ENCODE measurements around the gene TMEM63A.
"Not testable (repeated sequence)": the region's sequence is repeated elsewhere in the genome, so short reads cannot be mapped to it uniquely, and the experiment has no call there.

The TMEM63A gene

GRCh38 chr1:225881959-225882693 lies at the start of gene TMEM63A:
Gene TMEM63A (minus strand): TSS chr1:225882380. CDS start chr1:225877580, 4,800 bp downstream.
- DNase-seq (ENCODE audit: low read depth in 4 of 4, low spot score in 1 of 4): peak; percentile 62 to 82 (median 74)

- DNase-seq (ENCODE audit: low read depth in 4 of 4, low spot score in 1 of 4): no peak
These were observed 49.3 kb upstream of the TMEM63A start for GRCh38 chr1:225931270-225932136.

- DNase-seq (ENCODE audit: low read depth in 4 of 4, low spot score in 1 of 4): no peak
These were observed 48.4 kb upstream of the TMEM63A start for GRCh38 chr1:225930566-225930965.

- not testable (repeated sequence) for DNase-seq (ENCODE audit: low read depth in 4 of 4, low spot score in 1 of 4)
These were observed 47.3 kb upstream of the TMEM63A start for GRCh38 chr1:225929462-225929861.

DNA sequence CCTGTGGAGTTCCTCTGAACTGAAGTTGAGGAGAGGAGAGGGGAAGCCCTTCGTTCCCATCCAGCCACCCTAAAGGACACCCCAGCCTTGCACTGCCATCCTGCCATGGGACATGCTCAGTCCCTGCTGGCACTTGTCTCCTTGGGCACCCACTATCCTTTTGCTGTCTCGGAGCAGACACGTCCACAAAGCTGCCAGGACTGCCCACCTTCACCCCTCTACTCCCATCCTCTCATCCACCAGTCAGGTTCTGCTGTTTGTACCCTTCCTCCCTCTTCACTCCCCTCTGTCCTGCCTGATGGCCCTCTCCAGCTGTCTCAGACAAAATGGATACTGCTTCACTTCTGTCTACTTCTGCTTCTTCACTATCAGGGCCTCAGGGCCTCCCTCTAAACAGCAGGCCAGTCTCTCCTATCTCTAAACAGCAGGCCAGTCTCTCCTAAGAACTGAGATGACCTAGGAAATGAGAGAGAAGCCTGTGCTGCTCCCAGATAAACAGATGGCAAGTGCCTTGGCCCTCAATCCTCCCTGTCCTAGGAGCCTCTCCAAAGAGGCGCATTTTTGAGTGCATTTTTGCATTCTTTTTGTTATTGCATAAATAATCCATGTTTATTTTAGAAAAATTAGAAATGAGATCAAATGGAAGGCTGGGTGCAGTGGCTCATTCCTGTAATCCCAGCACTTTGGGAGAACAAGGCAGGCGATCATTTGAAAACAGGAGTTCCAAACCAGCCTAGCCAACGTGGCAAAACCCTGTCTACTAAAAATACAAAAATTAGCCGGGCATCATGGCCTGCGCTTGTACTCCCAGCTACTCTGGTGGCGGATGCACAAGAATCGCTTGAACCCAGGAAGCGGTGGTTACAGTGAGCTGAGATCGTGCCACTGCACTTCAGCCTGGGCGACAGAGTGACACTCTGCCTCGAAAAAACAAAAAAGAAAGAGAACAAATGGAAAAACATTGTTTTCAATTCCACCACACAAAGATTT lies 46.3 kb upstream of the TMEM63A start:
- DNase-seq (ENCODE audit: low read depth in 4 of 4, low spot score in 1 of 4): no peak

DNA sequence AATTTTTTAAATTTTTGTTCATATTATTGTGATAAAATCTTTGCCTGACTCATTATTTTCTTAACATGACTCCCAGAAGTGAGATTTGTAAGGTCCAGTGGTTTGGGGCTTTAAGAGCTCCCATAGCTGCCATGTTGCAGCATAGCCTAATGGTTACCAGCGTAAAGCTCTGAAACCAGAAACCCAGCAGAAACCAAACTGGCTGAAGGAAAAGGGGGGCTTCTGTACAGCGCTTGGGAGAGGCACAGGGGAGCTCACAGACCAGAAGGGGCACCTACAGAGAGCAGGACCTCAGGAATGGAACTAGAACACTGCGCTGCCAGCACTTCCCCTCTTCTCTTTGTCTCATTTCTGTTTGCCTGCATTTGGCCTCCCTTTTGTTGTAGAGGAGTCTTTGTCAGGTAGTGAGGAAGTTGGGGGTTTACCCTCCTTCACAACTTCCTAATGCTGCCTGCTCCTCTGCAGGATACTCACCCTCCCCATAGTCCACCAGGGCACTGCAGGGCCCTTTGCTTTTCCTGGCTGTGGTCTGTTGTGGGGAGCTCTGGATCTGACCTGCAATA lies 44.5 kb upstream of the TMEM63A start:
- DNase-seq (ENCODE audit: low read depth in 4 of 4, low spot score in 1 of 4): no peak

- DNase-seq (ENCODE audit: low read depth in 4 of 4, low spot score in 1 of 4): peak; percentile 79 to 93 (median 84)
These were observed 41.7 kb upstream of the TMEM63A start, which contains the start of gene PYCR2 for GRCh38 chr1:225923692-225924555. Gene PYCR2 (minus strand): TSS chr1:225924250. CDS start chr1:225924110, 140 bp downstream.

DNA sequence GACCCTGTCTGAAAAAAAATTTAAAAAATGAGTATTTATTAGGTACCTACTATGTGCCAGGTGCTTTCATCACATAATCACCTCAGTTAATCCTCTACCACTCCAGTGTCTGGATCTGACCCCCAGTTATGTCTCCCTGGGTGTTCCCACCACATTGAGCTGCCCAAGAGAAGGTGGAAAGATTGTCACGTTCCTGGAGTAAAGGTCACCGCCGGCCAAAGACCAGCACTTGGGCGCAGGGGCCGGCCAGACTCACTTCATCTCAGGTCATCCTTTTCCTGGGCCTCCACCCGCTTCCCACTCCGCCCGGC lies 41.2 kb upstream of the TMEM63A start:
- DNase-seq (ENCODE audit: low read depth in 4 of 4, low spot score in 1 of 4): no peak

DNA sequence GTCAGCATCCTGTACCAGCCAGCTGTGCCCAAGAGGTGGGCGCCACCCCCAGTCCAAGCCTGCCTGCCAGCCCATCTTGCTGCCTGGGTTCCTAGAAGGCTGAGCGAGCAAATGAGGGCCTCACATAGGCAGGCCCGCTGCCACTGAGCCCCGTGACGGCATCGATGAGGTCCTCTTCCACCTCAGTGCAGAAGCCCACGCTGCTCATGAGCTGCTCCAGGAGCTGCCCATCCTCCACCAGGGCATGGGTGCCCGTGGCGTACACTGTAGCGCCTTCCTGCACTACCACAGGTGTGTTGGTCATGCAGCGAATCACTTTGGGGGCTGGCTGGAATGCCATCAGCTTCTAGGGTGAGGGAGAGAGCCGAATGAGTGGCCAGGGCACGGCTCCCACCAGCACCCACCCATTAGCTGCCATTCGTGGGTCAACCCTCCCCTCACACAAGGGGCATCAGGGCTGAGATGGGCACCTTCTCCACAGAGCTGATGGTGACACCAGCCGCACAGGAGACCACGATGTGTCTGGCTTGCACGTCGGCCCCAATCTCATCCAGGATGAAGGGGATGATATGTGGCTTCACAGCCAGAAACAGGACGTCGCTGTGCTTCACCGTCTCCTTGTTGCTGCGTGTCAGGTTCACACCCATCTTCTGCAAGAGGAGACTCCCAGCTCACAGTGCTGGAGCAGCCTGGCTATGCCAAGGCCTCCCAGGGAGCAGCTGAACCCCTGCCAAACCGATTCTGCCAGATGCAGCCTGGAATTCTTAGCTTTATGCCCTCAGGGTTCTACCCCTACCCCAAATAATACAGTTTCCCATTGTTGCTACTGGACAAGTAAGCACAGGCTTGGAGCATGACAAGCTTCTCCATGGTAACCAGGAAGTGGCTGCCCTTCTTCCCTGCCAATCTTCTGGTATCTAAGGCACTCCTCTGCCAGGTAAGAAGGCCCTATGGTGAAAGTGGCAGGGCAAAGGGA lies 39.8 kb upstream of the TMEM63A start:
- DNase-seq (ENCODE audit: low read depth in 4 of 4, low spot score in 1 of 4): no peak

- peak in 1 of 4 experiments; percentile 25 for DNase-seq (ENCODE audit: low read depth in 4 of 4, low spot score in 1 of 4)
These were observed 37.7 kb upstream of the TMEM63A start for GRCh38 chr1:225919906-225920305.

GRCh38 chr1:225918280-225918679 lies 36.1 kb upstream of the TMEM63A start:
- DNase-seq (ENCODE audit: low read depth in 4 of 4, low spot score in 1 of 4): no peak

DNA sequence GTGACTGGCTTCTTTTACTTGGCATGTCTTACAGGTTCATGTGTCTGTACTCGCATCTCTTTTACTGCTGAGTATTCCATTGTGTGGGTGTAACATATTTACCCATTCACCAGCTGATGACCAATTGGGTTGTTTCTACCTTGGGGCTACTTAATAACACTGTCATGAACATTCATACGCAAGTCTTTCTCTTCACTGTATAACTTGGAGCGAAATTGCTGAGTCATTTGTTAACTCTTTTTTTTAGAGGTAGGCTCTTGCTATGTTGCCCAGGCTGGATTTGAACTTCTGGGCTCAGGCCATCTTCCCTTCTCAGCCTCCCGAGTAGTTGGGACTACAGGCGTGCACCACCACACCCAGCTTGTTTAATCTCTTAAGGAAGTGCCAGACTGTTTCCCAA lies 35.4 kb upstream of the TMEM63A start:
- DNase-seq (ENCODE audit: low read depth in 4 of 4, low spot score in 1 of 4): no peak

- no peak for DNase-seq (ENCODE audit: low read depth in 4 of 4, low spot score in 1 of 4)
These were observed 34.9 kb upstream of the TMEM63A start for GRCh38 chr1:225917101-225917500.

DNA sequence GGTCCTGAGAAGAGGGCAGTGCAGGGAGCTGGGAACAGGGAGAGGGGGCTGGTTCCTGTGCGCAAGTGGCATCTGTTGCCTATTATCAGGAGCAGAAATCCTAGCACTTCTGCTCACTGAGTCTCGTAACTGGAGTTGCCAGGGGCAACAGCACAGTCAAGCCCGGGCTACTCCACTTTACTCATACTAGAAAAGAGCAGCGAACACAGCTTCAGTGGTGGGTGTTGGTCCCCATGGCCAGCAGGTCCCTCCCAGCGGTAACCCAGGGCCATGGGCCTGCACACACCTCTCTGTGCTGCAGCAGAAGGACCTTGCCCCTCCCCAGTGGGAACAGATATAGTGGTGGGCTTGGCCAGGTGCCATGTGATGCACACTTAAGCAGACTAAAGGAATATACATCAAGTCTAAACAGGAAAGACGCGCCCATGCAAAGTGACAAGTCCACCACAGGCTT lies 33.4 kb upstream of the TMEM63A start:
- no peak for DNase-seq (ENCODE audit: low read depth in 4 of 4, low spot score in 1 of 4)

DNA sequence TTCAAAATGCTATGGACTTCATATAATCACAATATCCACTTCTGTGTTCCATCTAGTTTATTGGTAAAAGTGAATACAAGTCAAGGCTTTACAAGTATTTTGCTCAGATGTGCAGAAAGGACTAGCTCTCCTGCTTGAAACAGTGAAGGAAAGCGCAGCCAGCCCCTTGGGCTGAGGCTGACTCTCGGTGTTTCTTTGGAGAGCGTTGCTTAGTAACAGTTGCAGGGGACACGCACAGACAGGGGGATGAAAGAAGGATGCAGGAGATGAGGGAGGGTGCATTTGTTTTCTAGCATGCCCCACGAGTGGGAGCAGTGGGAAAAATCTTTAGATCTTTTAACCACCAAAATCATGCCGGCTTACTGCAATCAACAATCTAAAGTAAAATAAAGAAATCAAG lies 32.8 kb upstream of the TMEM63A start:
- no peak for DNase-seq (ENCODE audit: low read depth in 4 of 4, low spot score in 1 of 4)

DNA sequence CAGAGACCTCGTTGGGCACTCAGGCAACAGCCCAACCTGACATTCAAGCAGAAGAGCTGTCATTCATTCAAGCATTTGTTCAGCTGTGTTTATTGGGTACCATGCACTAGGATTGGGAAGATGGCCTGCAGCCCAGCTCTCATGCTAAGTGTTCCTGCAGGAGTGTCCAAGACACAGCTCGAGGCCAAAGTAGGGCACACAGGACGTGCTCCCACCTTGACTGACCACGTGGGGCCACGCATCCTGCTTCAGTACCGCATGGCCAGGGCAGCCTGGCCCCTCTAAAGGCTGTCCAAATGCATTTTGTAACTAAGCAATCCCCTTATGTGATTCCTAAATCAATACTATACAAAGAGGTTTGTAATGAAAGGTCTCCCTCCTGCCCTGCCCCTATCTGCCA lies 32.2 kb upstream of the TMEM63A start:
- no peak for DNase-seq (ENCODE audit: low read depth in 4 of 4, low spot score in 1 of 4)

GRCh38 chr1:225911191-225912130 lies 29.3 kb upstream of the TMEM63A start:
- DNase-seq (ENCODE audit: low read depth in 4 of 4, low spot score in 1 of 4): peak; percentile 46 to 68 (median 56)
